Tibial artery (tissue), 4 donors: ENCODE data around the gene CMTM3.

Source experiments
- DNase-seq, 2 donors: peaks; one replicate each; pipeline ENCODE4 v3.0.0-alpha.2; 2019
- H3K27ac ChIP-seq, 2 donors: fragments of 200-600 bp; sonication (generic) in 1 of 2; 1 replicate in 1 of 2; 2 replicates in 1 of 2; pipeline ENCODE4 v1.5.1; 2018 to 2019; ENCODE audit warnings: mild to moderate bottlenecking in 1 of 2
- H3K27me3 ChIP-seq, 2 donors: fragments of 200-600 bp; sonication (generic) in 1 of 2; one replicate each; pipeline versions ENCODE4 v1.5.1 to v1.6.0; 2016 to 2019
- H3K36me3 ChIP-seq, 3 donors: fragments of 200-600 bp; sonication (generic) in 2 of 3; one replicate each; pipeline ENCODE4 v1.5.1; 2016 to 2019; ENCODE audit warnings: mild to moderate bottlenecking in 2 of 3
- H3K4me1 ChIP-seq, 4 donors: fragments of 200-600 bp; sonication (generic) in 2 of 4; 1 replicate in 3 of 4; 2 replicates in 1 of 4; pipeline ENCODE4 v1.5.1; 2016 to 2019
- H3K4me3 ChIP-seq, 2 donors: fragments of 200-600 bp; sonication (generic) in 1 of 2; 1 replicate in 1 of 2; 2 replicates in 1 of 2; pipeline ENCODE4 v1.5.1; 2018 to 2019; ENCODE audit warnings: mild to moderate bottlenecking in 2 of 2
- H3K9me3 ChIP-seq, 3 donors: fragments of 200-600 bp; sonication (generic) in 1 of 3; one replicate each; pipeline ENCODE4 v1.5.1; 2016 to 2019
- CTCF ChIP-seq, 2 experiments: fragments of 200-600 bp in 1 of 2; fragments of 450-650 bp in 1 of 2; IDR thresholded peaks; one replicate each; pipeline ENCODE4 v1.5.1; 2017 to 2019; ENCODE audit warnings: antibody characterized with exemption in 2 of 2, mild to moderate bottlenecking in 1 of 2, moderate library complexity in 1 of 2
- intact Hi-C: fragments of 100-400 bp; cut with DNase I; formaldehyde crosslinking; loops from one replicate; pipeline ENCODE4 v1.15.0; 2023; ENCODE audit warnings: low total_unique reads

CMTM3 gene

GRCh38 chr16:66600477-66600876, 4.0 kb upstream of the CMTM3 start:
- peaks cover 0 to 17% of the 10 kb centered on the region in 2 donors for H3K27me3 ChIP-seq
- H3K4me3 ChIP-seq: no peak overlapping the region
- H3K4me1 ChIP-seq: peaks cover 0 to 20% (median 14%) of the 10 kb centered on the region in 4 donors
- no peak overlapping the region for H3K27ac ChIP-seq
- no peak for DNase-seq
- no peaks in the 10 kb centered on the region for H3K36me3 ChIP-seq
- intact Hi-C loops: loop anchor here (5.0 to 10.0 kb wide), 2 partner anchors 126 to 193 kb away; no protein-coding TSS in a partner anchor
- TF ChIP-seq CTCF (IDR thresholded peaks at IDR 0.05): no peak
- no peaks in the 10 kb centered on the region for H3K9me3 ChIP-seq

- H3K27me3 ChIP-seq: peaks cover 0 to 18% of the 10 kb centered on the region in 2 donors
- no peak overlapping the region for H3K4me3 ChIP-seq
- no peak for DNase-seq
- H3K27ac ChIP-seq: no peak overlapping the region
- H3K9me3 ChIP-seq: no peaks in the 10 kb centered on the region
- H3K4me1 ChIP-seq: peaks cover 0 to 28% (median 18%) of the 10 kb centered on the region in 4 donors
- no peaks in the 10 kb centered on the region for H3K36me3 ChIP-seq
- no peak for TF ChIP-seq CTCF (IDR thresholded peaks at IDR 0.05)
- intact Hi-C loops: loop anchor here (5.0 to 10.0 kb wide), 2 partner anchors 127 to 194 kb away; no protein-coding TSS in a partner anchor
Measured at GRCh38 chr16:66601471-66601870, 3.0 kb upstream of the CMTM3 start.

- Histone ChIP-seq H3K27ac (peak overlapping the region; percentile 68 to 78), H3K4me1 (peaks cover 0 to 35% (median 22%) of the 10 kb centered on the region in 4 donors), H3K4me3 (peak overlapping the region; percentile 56 to 65), H3K27me3 (peaks cover 0 to 18% of the 10 kb centered on the region in 2 donors), H3K36me3 (no peaks in the 10 kb centered on the region), H3K9me3 (no peaks in the 10 kb centered on the region)
- no peak for TF ChIP-seq CTCF (IDR thresholded peaks at IDR 0.05)
- intact Hi-C loops: loop anchor here (5.0 to 10.0 kb wide), 2 partner anchors 129 to 196 kb away; no protein-coding TSS in a partner anchor
- DNase-seq: peak in 1 of 2 donors; percentile 62
Measured at GRCh38 chr16:66603537-66604375, 748 bp upstream of the CMTM3 start.

GRCh38 chr16:66605177-66605978, 874 bp downstream of the CMTM3 start:
- intact Hi-C loops: loop anchor here (5.0 to 10.0 kb wide), 3 partner anchors 131 to 262 kb away; partner anchors contain the start of gene DYNC1LI2
- H3K4me1 ChIP-seq: peaks cover 0 to 41% (median 28%) of the 10 kb centered on the region in 4 donors
- DNase-seq: peak; percentile 40 to 79

More at GRCh38 chr16:66605177-66605978, 874 bp downstream of the CMTM3 start:
- Histone ChIP-seq H3K27ac (peak overlapping the region; percentile 68 to 78), H3K9me3 (no peaks in the 10 kb centered on the region), H3K27me3 (peaks cover 0 to 18% of the 10 kb centered on the region in 2 donors), H3K4me3 (peak overlapping the region; percentile 56 to 65), H3K36me3 (peaks cover 0 to 11% (median 9%) of the 10 kb centered on the region in 3 donors)
- TF ChIP-seq CTCF (IDR thresholded peaks at IDR 0.05): no peak
